SIG-M5 (cell line): ENCODE results near the gene GALNT18.

Source experiments
- DNase-seq: peaks from one replicate; lab custom pipeline; 2025; lab: John Stamatoyannopoulos, UW

GALNT18 gene

DNA sequence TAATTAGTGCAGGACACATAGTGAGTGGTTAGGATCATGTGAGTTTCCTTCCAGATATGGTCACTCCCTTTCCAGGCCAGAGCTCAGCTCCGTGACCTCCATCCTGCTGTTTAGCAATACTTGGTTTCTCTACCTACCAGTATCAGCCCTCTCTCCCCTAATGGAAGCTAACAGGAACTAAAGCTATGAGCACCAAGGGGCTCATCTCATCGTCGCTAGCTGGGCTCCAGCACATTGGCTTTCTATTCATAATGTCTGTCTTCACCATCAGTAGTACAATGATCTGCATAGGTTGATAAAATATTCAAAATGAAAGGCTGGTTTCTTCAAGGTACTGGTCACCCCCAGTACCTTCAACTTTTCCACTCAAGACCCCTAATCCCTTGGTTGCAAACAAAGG lies 2.4 kb upstream of the GALNT18 start:
- DNase-seq = no peak

- DNase-seq = no peak
These were observed 967 bp upstream of the GALNT18 start for GRCh38 chr11:11622772-11623171.

GRCh38 chr11:11622340-11622706 lies 518 bp upstream of the GALNT18 start:
- no peak for DNase-seq

GRCh38 chr11:11620921-11621572 lies 758 bp downstream of the GALNT18 start:
- DNase-seq = no peak

GRCh38 chr11:11620173-11620920 lies 1.5 kb downstream of the GALNT18 start:
- no peak for DNase-seq

- no peak for DNase-seq
These were observed 2.8 kb downstream of the GALNT18 start for GRCh38 chr11:11618973-11619435.

- DNase-seq = no peak
These were observed 6.7 kb downstream of the GALNT18 start for GRCh38 chr11:11615086-11615485.

DNA sequence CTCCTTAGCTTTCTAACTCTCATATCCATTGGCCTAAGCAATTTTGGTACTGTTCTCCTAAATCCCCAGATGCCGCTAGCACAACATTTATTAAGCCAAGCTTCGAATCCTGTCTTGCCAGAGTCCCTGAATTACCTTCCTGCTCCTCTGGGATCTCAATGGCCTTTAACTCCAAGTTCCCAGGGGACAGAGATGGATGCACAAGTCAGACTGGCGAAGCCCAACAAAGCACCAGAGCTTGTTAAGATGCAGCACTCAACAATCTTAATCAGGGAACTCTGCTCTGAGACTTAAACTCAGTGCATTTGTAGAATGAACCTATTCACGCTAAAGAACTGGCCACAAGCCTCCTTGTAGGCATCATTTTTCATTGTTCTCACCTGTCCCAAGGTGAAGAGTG lies 9.4 kb downstream of the GALNT18 start:
- DNase-seq = no peak

GRCh38 chr11:11611381-11611780 lies 10.4 kb downstream of the GALNT18 start:
- DNase-seq = no peak

GRCh38 chr11:11608783-11609232 lies 13.0 kb downstream of the GALNT18 start:
- no peak for DNase-seq

DNA sequence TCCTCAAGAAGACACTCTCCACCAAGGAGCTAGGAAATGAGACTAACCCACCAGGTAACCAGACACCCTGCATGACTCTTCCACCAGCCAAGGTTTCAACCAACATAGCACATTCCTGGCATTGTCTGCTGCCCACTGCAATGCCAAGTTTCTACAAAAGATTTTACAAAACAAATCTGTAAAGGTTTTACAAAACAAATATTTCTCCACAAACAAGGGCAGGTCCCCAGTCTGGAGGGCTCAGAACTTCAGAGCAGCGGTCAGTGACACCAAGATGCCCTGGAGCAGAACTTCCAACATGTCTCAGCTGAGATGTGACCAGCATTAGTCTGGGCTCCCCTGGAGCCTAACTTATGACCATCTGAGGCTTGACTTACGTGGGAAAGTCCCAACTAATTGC lies 14.0 kb downstream of the GALNT18 start:
- no peak for DNase-seq

DNA sequence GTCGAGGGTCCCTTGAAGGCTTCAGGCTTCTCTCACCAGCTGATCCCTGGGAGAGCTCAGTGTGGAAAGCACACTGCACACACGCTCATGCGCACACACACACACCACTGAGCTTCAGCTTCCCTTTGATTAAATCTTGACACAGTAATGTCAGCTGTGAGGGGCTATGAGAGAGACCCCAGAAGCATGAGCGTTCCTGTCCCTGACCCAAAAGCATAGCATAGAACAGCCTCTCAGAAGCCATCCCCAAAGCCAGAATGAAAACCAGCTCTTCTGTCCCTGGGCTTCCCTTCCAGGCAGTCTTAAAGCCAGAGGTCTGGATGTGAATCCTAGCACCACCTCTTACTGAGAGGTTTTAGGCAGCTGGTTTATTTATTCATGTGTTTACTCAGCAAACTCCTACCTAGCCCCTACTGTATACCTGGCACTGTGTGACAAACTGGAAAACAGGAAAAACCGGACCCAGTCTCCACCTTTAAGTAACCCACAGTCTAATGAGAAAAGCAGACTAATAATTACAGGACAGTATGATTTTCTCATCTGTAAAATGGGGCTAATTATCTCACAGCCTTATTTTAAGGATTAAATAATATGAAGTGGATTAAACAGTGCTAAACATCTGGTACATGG lies 15.9 kb downstream of the GALNT18 start:
- DNase-seq = no peak

DNA sequence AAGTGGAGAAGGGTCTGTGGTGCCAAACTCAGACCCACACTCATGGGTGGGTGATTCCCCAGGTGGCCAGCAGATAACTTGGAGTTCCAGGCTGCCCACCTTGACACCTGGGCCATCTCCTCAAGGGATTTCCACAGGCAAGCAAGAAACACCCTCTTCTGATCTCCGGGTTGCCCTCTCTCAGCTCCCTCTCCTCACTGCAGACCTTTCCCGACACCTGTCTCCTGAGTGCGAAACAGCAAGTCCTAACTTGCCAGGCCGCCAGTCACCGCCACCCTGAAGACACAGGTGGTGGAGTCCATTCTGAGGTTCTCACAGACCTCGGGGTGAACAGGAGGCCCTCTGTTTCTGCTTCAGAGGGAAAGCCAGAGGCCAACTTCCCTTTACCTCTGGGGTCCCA lies 16.6 kb downstream of the GALNT18 start:
- DNase-seq = no peak

DNA sequence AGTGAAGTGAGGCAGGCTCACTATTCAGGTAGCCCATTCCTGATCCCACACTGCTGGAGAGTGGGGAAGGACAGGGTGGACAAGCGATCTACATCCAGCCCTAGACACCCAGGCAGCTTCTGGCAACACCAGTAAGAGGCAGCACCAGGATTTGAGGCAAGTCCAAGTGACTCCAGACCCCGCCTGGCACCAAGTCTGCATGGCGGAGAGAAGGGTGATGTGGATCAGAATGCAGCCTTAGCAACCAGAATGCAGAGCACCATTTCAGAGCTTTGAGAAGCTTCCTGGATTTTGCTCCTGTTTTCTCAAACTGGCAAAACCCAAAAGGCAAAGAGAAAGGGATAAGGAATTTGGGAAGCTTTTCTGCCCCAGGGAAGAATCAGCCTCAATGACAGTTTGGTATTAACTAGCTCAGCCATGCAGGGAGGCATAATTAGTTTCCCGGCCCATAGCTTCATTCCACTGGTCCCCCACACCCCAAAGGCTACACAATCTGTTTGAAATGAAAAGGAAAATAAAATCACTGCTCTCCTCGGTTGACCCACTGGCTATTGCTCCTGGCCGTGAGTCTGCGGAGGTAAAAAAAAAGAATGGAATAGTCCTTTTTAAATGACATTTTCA lies 17.3 kb downstream of the GALNT18 start:
- DNase-seq = no peak

GRCh38 chr11:11602011-11602410 lies 19.8 kb downstream of the GALNT18 start:
- no peak for DNase-seq

DNA sequence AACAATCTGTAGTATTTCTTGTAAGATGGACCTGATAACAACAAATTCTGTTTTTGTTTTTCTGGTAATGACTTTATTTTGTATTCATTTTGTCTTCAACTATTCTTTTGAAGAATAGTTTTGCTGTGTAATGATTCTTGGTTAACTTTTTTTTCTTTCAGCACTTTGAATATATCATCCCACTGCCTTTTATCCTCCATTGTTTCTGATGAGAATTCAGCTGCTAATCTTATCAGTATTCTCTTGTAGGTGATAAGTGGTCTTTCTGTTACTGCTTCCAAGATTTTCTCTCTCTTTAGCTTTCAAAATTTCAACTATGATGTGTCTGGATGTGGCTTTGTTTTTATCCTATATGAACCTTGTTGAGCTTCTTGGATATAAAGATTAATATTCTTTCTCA lies 21.5 kb downstream of the GALNT18 start:
- DNase-seq = no peak

GRCh38 chr11:11598243-11598642 lies 23.6 kb downstream of the GALNT18 start:
- no peak for DNase-seq

- DNase-seq = no peak
These were observed 27.6 kb downstream of the GALNT18 start for GRCh38 chr11:11594162-11594561.

GRCh38 chr11:11592146-11592684 lies 29.6 kb downstream of the GALNT18 start:
- DNase-seq = no peak

DNA sequence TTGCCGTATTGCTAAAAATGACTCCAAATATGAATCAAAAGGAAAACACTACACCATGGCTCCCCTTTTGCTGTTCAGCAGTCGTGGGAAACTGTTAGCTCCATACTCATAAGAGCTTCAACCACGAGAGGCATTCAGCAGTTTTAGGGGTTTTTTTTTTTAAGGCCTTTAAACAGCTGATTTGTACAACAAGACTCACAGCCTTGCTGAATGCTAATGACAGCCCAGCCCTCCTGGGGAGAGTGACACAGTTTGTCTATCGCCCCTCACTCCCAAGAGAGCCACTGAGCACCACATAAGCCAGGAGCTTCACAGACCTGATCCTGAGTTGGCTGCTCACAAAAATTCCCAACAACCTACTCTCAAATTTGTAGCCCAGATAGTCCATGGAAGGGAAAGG lies 32.4 kb downstream of the GALNT18 start:
- DNase-seq = no peak

DNA sequence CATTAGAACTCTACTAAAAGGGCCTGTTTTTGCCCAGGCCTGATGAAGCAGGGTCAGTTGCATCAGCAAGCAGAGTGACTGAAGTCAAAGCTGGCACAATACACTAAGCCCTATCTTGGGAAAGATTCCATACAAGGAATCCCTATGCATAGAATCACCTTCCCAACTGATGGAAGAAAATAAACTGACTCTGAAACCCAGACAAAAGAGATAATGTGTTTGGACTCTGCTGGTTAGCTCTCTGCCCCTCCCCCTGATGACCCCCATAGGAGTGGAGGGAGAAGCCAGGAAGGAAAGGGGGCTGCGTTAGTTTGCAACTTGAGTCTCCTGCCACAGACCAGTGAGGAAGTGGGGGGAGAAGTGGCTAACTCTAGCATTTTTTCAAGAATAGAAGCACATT lies 32.9 kb downstream of the GALNT18 start:
- DNase-seq = no peak

DNA sequence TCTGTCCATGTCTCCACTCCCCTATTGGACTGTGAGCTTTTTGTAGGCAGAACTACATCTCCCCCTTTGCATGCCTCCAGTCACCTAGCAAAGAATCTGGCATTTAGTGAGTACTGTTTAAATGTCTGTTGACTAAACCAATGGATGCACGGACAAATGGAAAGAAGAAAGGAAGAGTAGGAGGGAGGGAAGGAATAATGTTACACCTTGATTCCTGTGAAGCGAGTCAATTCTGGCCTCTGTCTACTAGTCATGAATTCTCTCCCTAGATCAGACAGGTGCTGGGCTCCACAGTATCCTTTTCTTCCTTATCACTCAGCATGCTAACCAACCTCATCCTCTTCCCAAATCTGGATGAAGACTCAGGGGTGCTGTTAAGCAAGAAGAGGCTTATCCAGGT lies 33.6 kb downstream of the GALNT18 start:
- no peak for DNase-seq

DNA sequence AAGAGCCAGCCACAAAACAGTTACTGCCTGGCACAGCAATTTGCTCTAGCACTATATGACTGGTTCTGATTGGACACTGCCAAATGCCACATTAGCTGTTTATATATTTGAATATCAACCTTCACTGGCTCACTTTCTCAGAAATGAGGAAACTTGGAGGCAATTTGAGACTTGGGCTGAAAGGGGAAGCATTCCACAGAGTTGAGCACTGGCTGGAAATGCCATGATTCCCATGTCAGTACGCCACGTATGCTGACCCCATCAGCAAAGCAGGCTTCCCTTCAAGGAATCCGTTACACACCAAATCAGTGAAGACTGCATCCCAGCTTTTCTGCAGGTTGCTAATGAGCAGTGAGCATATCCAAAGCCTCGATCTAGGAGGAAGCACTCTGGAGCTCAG lies 34.7 kb downstream of the GALNT18 start:
- DNase-seq = no peak
